ENCODE measurements around the gene RRP9. TPM values are rescaled to one million over a fixed set of nuclear protein-coding genes. Genes with fewer than 3 reads are reported as not detected.

The RRP9 gene
- total RNA-seq, 1 experiment from 2014 or later = 78.5 TPM

- Histone ChIP-seq H3K4me3 (no peak overlapping the region), H3K9me3 (no peaks in the 10 kb centered on the region), H3K27me3 (no peaks in the 10 kb centered on the region), H3K36me3 (no peaks in the 10 kb centered on the region)
- DNase-seq = no peak
These were observed 5.1 kb upstream of the RRP9 start for GRCh38 chr3:51946796-51947195.

DNA sequence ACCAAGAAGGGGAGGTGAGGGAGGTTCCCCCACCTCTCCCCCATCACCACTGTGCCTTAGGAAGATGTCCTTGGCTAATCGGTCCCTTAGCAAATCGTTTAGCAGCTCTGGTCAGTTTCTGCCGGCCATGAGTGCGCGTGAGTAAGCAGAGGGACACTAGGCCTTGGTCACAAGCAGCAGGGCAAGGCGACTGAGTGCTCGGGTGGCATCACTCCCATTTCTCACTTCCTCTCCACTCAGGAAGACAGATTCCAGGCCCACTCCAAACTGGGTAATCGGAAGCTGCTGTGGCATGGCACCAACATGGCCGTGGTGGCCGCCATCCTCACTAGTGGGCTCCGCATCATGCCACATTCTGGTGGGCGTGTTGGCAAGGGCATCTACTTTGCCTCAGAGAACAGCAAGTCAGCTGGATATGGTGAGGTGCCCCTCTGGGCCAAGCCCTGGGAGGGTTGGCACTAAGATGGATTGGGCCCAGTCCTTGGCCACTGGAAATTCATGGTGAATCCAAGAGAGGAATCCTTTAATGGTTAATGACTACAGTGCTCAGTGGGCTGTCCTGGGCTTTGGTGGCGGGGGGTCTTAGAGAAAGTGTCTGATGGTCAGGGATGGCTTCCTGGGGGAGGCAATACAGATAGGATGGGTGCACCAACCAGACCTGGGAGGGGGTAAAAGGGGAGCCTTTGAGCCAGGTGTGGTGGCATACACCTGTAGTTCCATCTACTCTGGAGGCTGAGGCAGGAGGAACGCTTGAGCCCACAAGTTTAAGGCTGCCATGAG lies 4.4 kb upstream of the RRP9 start:
- no peak for DNase-seq
- Histone ChIP-seq H3K9me3 (no peaks in the 10 kb centered on the region), H3K36me3 (no peaks in the 10 kb centered on the region), H3K27me3 (no peaks in the 10 kb centered on the region), H3K4me3 (no peak overlapping the region)

DNA sequence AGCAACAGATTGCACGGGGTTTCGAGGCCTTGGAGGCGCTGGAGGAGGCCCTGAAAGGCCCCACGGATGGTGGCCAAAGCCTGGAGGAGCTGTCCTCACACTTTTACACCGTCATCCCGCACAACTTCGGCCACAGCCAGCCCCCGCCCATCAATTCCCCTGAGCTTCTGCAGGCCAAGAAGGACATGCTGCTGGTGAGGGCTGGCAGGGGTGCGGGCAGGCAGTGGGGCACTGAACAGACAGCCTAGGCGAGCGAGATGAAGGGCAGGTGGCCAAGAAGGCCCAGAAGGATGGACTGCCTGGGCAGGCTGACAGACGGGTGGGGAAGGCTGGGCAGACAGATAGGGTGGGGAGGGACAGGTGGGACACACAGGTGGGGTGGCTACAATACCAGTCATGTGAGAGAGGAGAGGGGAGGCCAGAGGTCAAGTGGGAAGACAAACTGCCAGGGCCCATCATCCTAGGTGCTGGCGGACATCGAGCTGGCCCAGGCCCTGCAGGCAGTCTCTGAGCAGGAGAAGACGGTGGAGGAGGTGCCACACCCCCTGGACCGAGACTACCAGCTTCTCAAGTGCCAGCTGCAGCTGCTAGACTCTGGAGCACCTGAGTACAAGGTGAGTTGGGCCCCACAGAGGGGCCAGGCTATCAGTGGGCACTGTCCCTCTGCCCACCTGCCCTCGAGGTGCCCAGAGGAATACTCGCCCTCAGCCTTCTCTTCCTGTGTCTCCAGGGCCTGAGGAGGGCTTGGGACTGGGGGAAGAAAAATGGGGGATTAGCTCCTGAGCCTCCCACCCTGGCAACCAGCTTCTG lies 3.5 kb upstream of the RRP9 start:
- H3K27me3 ChIP-seq = no peaks in the 10 kb centered on the region
- no peak for DNase-seq

DNA sequence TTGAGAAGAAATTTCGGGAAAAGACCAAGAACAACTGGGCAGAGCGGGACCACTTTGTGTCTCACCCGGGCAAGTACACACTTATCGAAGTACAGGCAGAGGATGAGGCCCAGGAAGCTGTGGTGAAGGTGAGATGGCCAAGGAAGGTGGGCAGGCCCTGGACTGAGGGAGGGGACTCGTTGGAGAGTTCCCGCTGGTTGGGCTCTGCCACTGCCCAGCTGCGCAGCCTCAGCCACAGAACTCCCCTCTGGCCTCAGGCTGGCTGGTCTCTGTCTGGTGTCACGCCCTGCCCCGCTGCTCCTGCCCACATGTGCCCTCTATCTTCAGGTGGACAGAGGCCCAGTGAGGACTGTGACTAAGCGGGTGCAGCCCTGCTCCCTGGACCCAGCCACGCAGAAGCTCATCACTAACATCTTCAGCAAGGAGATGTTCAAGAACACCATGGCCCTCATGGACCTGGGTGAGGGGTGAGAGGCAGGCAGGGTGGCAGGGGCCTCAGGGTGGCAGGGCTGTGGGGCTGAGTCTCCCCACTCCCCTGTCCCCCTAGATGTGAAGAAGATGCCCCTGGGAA lies 2.8 kb upstream of the RRP9 start:
- no peaks in the 10 kb centered on the region for H3K9me3 ChIP-seq
- H3K27me3 ChIP-seq = no peaks in the 10 kb centered on the region
- H3K4me3 ChIP-seq = no peak overlapping the region
- DNase-seq = no peak
- H3K36me3 ChIP-seq = no peaks in the 10 kb centered on the region

More for the DNA sequence above, 3.5 kb upstream of the RRP9 start:
- Histone ChIP-seq H3K9me3 (no peaks in the 10 kb centered on the region), H3K36me3 (no peaks in the 10 kb centered on the region), H3K4me3 (no peak overlapping the region)

DNA sequence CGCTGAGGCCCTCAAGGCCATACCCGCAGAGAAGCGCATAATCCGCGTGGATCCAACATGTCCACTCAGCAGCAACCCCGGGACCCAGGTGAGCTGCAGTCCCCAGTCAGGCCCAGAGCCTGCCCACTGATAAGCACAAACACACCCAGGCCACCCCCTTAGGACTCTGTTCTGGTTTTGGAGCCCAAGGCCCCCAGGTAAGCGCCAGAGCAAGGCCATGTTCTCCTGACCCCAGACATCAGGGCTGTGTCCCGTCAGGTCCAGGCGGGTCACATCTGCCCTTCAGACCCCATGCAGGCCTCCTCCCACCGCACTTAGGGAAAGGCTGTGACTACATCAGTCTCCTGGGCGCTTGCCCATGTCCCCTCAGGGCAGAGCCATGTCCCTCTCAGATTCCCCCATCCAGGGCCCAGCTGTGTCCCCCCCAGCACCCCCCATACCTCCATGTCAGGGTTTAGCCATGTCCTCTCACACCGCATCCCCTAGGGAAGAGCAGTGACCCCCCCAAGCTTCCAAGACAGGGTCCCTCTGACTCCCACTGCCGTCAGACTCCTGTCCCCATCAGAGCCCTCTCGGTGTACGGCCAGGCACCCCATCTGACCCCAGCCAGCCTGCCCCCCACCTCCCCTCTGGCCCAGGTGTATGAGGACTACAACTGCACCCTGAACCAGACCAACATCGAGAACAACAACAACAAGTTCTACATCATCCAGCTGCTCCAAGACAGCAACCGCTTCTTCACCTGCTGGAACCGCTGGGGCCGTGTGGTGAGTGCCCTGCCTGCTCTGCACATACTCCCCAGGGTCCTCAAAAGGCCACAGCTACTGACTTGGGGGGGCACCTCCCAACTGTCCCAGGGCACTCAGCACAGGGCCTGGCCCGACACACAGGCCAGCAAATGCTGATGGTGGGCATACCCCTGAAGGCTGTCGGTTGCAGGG lies 2.0 kb upstream of the RRP9 start:
- Histone ChIP-seq H3K4me3 (no peak overlapping the region), H3K36me3 (no peaks in the 10 kb centered on the region), H3K9me3 (no peaks in the 10 kb centered on the region), H3K27me3 (no peaks in the 10 kb centered on the region)
- DNase-seq = no peak

GRCh38 chr3:51942603-51943450 lies 1.1 kb upstream of the RRP9 start:
- Histone ChIP-seq H3K4me3 (peak overlapping the region; percentile 50), H3K36me3 (peaks cover 6% of the 10 kb centered on the region; the same call in 1 of the 2 replicates), H3K27me3 (no peaks in the 10 kb centered on the region), H3K9me3 (no peaks in the 10 kb centered on the region)
- peak; percentile 71 for DNase-seq

DNA sequence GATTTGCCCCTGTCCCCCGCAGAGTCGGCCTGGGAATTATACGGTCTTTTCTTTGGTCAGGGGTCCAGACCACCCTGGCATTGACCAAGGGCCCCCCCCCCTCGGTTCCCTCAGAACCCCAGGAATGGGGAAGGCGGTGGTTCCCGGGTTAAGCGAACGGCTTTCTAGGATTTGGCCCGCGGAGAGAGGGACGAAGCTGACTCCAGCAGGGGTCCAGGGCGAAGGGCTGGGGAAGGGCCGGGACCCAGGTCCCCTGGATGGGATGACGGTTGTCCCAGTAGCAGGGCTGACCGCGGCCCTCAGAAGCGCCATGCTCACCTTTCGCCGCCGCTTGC lies 274 bp downstream of the RRP9 start:
- Histone ChIP-seq H3K9me3 (no peaks in the 10 kb centered on the region), H3K27me3 (no peaks in the 10 kb centered on the region), H3K36me3 (peaks cover 7% of the 10 kb centered on the region; the same call in 1 of the 2 replicates), H3K4me3 (peak overlapping the region; percentile 88)
- no peak for DNase-seq

DNA sequence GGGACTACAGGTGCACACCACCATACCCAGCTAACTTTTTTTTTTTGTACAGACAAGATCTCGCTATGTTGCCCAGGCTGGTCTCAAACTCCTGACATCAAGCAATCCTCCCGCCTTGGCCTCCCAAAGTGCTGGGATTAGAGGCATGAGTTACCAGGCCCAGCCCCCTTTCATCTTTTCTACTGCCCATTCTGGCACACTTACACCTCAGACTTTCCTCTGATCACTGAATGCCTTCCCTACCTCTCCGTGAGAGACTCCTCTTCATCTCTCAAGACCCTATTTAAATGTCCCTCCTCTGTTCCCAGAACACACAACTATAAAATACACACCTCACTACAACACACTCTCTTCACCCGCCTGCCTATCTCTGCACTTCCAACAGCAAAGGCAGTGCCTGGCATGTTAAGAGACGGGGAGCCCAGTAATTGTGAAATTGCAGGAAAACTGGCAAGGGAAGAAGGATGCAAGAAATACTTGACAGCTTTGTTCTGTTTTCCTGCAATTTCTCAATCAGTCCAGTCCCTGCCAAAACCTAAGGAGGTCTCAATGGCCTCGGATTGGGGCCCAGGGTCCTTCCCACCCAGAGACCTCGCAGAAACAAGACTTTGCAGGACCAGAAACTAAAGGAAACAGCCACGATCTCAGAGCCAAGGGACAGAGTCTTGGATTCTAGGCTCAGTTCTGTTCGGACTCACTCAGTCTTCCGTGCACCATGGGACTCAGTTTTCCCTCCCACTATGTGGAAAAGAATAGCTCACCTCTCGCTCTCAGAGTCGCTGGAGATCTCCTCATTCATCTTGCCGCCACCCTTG lies 849 bp downstream of the RRP9 start:
- Histone ChIP-seq H3K4me3 (peak overlapping the region; percentile 88), H3K9me3 (no peaks in the 10 kb centered on the region), H3K36me3 (peaks cover 7% of the 10 kb centered on the region), H3K27me3 (no peaks in the 10 kb centered on the region)
- DNase-seq = no peak

GRCh38 chr3:51938780-51939425 lies 2.8 kb downstream of the RRP9 start:
- no peaks in the 10 kb centered on the region for H3K9me3 ChIP-seq
- peaks cover 7% of the 10 kb centered on the region for H3K36me3 ChIP-seq
- no peak for DNase-seq
- H3K27me3 ChIP-seq = no peaks in the 10 kb centered on the region
- H3K4me3 ChIP-seq = no peak overlapping the region

DNA sequence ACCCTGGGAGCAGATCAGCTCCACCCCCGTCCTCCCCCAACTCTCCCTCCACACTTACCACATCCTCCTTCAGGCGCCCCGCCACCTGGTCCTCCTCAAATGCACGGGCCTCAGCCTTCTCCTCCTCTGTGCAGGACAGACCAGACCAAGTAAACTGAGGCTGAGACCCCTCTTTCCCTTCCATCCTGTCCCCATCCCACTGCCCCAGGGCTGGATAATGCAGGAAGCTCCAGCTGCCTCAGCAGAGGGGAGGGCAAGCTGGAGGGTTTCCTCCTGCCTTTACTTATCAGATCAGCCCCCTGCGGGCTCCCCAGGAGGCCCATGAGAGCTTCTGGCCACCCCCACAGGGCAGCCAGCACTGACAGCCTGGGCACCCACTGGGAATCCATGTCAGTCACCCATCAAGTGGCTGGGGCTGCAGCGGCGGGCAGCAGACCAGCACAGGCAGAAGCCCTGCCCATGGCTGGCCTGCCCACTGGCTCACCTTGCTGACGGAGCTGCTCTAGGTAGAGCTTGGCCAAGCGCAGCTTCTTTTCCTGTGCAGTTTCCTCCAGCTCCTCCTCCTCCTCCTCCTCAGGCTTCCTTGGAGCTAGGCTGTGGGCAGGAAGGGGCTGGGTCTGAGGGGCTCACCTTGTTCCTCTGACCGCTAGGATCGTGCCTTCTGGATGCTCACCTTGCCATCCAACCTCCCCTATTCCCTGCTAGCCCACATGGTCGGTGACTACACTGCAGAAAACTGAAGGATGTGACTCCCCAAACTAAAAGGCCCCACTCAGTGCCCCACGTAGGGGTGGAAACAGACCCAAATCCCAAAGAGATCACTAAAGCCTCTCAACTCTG lies 3.9 kb downstream of the RRP9 start:
- Histone ChIP-seq H3K27me3 (no peaks in the 10 kb centered on the region), H3K36me3 (peaks cover 7% of the 10 kb centered on the region)
- DNase-seq = no peak

DNA sequence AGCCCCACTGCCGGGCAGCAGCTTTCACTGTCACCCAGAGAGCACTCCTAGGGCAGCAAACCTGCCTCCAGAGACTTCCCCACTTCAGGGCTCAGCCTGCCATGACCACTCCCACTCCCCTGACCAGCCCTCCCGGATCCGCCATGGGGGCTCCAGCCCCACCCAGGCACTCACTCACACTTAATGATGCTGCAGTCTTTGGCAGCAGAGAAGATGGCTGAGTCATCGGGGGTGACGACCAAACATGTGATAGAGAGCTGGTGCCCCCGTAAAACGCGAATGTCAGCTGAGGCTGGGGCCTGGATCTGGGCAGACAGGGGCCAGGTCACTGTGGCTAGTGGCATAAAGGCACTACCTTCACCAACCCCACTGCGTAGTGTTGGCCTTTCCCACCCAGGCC lies 4.7 kb downstream of the RRP9 start:
- DNase-seq = peak; percentile 16
- Histone ChIP-seq H3K9me3 (no peaks in the 10 kb centered on the region), H3K4me3 (no peak overlapping the region), H3K27me3 (no peaks in the 10 kb centered on the region), H3K36me3 (peaks cover 7% of the 10 kb centered on the region)

More for the DNA sequence above, 3.9 kb downstream of the RRP9 start:
- no peaks in the 10 kb centered on the region for H3K9me3 ChIP-seq
- H3K4me3 ChIP-seq = no peak overlapping the region

- Histone ChIP-seq H3K36me3 (peaks cover 7% of the 10 kb centered on the region), H3K27me3 (no peaks in the 10 kb centered on the region), H3K4me3 (no peak overlapping the region), H3K9me3 (no peaks in the 10 kb centered on the region)
- no peak for DNase-seq
These were observed 5.6 kb downstream of the RRP9 start for GRCh38 chr3:51935886-51936755.
